Activated CD8-positive, alpha-beta memory T cell treated with anti-CD3 and anti-CD28 coated beads for 4 hours (primary cell): ENCODE results near the gene TCEAL5.
"Not testable (repeated sequence)": the region's sequence is repeated elsewhere in the genome, so short reads cannot be mapped to it uniquely, and the experiment has no call there.

Source experiments
- DNase-seq, 2 donors: peaks; one replicate each; pipeline ENCODE4 v3.0.0-alpha.2; 2020; ENCODE audit warnings: low read depth in 2 of 2

The TCEAL5 gene

GRCh38 chrX:103234869-103235268 lies 41.7 kb downstream of the TCEAL5 start:
- DNase-seq, result no peak

DNA sequence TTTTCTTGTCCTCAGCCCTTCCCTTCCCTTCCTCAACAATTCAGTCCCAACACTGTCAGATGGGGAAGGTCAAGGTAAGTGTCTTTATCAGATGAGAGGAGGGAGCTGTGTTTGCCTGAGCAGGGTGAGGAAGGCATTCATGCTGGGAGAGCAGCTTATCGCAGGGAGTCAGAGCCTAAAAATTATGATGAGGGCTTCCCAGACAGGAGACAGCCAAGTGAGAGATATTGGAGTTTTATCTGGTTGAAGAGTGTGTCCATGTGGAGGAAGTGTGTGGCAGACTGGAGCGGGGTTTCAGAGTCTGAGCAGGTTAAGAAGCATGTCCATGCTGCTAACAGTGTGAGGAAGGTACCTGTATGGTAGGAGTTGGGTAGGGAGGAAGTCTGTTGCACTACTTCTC lies 43.3 kb downstream of the TCEAL5 start:
- no peak for DNase-seq

DNA sequence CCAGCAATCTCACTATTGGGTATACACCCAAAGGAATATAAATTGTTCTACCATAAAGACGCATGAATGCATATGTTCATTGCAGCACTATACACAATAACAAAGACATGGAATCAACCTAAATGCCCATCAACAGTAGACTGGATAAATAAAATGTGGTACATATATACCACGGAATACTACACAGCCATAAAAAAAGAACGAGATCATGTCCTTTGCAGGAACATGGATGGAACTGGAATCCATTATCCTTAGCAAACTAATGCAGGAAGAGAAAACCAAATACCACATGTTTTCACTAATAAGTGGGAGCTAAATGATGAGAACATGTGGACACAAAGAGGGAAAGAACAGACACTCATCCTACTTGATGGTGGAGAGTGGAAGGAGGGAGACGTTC lies 50.6 kb downstream of the TCEAL5 start:
- not testable (repeated sequence) for DNase-seq
